ENCODE data around the gene VWA3B.

DNA sequence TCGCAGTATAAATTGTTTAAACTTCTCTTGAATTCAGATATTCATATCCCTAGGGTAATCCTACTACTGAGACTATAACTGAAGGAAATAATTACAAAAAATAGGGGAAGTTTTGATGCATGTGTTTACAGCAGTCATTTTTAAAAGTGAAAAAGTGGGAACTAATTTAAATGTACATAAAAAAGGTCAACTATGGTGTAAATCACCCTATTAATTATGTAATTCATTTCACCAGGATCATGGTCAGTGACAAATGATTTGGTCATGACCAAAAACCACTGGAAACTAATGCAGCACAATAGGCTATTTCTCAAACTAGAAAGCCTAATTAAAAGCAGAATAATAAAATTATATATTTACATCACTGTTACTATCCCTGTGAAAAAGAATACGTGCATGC lies 254.3 kb downstream of the VWA3B start:
- TF ChIP-seq, protein P1, sequence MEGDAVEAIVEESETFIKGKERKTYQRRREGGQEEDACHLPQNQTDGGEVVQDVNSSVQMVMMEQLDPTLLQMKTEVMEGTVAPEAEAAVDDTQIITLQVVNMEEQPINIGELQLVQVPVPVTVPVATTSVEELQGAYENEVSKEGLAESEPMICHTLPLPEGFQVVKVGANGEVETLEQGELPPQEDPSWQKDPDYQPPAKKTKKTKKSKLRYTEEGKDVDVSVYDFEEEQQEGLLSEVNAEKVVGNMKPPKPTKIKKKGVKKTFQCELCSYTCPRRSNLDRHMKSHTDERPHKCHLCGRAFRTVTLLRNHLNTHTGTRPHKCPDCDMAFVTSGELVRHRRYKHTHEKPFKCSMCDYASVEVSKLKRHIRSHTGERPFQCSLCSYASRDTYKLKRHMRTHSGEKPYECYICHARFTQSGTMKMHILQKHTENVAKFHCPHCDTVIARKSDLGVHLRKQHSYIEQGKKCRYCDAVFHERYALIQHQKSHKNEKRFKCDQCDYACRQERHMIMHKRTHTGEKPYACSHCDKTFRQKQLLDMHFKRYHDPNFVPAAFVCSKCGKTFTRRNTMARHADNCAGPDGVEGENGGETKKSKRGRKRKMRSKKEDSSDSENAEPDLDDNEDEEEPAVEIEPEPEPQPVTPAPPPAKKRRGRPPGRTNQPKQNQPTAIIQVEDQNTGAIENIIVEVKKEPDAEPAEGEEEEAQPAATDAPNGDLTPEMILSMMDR (IDR thresholded peaks at IDR 0.05; ENCODE audit: poor library complexity), result no peak
- TF ChIP-seq EZH2 (IDR thresholded peaks at IDR 0.05; ENCODE audit: borderline replicate concordance), result no peak
- no peak for TF ChIP-seq EZH2phosphoT487 (IDR thresholded peaks at IDR 0.05; ENCODE audit: low read depth, severe bottlenecking, unreplicated experiment)
